ENCODE data around the gene WFDC1.

WFDC1 gene

DNA sequence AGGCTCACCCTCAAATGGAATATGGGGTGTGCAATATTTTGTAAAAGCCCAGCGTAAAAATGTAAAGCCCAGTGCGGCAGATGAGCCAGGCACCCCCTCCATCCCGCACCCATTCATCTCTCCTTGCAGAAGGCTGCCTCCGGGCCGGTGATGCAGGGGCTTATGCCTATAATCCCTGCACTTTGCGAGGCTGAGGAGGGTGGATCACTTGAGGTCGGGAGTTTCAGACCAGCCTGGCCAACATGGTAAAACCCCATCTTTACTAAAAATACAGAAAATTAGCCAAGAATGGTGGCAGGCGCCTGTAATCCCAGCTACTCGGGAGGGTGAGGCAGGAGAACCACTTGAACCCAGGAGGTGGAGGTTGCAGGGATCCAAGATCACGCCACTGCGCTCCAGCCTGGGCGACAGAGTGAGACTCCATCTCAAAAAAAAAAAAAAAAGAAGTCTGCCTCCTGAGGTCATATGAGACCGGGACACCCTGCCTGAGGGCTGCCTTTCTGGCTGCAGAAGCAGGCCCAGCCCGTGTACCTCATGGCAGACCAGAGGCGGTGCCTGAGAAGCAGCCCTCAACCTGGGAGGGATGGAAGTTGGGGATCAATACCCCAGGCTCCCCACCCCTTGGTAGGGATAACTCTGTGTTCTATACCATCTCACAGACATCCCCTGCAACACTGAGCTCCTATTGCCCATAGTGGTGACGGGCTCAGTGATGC, 56.2 kb downstream of the WFDC1 start:
- TF ChIP-seq, protein P1, sequence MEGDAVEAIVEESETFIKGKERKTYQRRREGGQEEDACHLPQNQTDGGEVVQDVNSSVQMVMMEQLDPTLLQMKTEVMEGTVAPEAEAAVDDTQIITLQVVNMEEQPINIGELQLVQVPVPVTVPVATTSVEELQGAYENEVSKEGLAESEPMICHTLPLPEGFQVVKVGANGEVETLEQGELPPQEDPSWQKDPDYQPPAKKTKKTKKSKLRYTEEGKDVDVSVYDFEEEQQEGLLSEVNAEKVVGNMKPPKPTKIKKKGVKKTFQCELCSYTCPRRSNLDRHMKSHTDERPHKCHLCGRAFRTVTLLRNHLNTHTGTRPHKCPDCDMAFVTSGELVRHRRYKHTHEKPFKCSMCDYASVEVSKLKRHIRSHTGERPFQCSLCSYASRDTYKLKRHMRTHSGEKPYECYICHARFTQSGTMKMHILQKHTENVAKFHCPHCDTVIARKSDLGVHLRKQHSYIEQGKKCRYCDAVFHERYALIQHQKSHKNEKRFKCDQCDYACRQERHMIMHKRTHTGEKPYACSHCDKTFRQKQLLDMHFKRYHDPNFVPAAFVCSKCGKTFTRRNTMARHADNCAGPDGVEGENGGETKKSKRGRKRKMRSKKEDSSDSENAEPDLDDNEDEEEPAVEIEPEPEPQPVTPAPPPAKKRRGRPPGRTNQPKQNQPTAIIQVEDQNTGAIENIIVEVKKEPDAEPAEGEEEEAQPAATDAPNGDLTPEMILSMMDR (IDR thresholded peaks at IDR 0.05; ENCODE audit: control extremely low read depth, extremely low read depth, low read depth, missing control alignments), result no peak
- CTCF ChIA-PET, result no interaction called here
- POLR2A ChIA-PET, result no interaction called here
- no peak for DNase-seq (ENCODE audit: extremely low spot score)

DNA sequence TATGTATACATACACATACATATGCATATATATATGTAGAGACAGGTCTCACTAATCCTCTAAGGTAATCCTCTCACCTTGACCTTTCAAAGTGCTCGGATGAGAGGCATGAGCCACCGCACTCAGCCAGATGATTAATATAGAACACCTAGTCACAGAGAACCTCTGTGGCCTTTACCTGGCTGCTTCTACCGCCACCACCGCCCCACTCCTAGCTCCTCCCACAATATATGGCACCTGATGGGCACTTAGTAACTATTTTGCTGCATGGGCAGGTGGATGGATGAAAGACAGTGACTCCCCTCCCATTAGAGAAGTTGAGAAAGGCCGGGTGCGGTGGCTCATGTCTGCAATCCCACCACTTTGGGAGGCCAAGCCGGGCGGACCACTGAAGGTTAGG, 57.0 kb downstream of the WFDC1 start:
- ChIA-PET POLR2A (no interaction called here), CTCF (no interaction called here)
- TF ChIP-seq, protein P1 (IDR thresholded peaks at IDR 0.05; ENCODE audit: control extremely low read depth, extremely low read depth, low read depth, missing control alignments), result no peak
- DNase-seq (ENCODE audit: extremely low spot score), result no peak

DNA sequence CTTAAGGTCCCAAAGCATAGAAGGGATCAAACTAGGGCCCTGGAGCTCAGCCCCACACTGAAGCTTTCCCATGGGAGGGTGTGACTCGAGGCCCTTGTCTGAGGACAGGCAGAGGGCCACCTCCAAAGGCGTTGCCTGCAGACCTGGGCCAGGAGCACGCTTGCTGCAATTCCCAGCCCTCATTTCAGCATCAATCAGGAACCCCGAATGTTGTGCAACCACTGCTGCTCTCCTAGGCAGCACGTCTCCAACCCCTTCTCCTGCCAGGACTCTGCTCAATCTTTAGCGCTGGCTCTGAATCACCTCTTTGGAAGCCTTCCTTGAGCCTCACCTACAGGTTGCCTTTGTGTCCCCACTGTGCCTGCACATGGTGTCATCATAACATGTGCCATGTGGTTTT, 59.6 kb downstream of the WFDC1 start:
- POLR2A ChIA-PET, result no interaction called here
- CTCF ChIA-PET, result no interaction called here
- no peak for DNase-seq (ENCODE audit: extremely low spot score)
- TF ChIP-seq, protein P1 (IDR thresholded peaks at IDR 0.05; ENCODE audit: control extremely low read depth, extremely low read depth, low read depth, missing control alignments), result no peak

DNA sequence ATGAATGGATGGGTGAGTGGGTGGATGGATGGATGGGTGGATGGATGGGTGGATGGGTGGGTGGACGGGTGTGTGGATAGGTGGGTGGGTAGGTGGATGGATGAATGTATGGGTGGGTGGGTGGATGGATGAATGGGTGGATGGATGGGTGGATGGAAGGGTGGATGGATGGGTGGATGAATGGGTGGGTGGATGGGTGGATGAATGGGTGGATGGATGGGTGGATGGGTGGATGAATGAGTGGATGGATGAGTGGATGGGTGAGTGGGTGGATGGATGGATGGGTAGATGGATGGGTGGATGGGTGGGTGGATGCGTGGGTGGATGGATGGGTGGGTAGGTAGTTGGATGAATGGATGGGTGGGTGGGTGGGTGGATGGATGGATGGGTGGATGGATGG, 60.5 kb downstream of the WFDC1 start:
- POLR2A ChIA-PET, result no interaction called here
- TF ChIP-seq, protein P1 (IDR thresholded peaks at IDR 0.05; ENCODE audit: control extremely low read depth, extremely low read depth, low read depth, missing control alignments), result no peak
- CTCF ChIA-PET, result no interaction called here
- DNase-seq (ENCODE audit: extremely low spot score), result no peak

DNA sequence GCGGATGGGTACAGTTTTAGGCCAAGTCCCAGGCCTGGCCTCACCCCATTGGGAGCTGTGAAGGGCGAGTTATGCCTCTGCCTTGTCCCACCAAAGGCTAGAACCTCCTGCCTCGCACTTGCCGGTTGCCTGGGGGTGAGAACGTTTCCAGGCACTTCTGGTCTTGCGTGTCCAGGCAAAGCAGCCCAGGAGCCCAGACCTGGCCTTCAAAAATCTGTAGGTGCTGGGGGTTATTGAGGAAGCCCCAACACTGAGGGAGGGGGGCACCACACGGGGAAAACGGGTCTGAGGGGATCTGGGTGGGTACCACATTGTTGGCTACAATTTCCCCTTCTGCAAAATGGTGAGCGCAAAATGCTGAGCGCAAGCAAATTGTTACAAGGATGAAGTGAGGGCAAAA, 61.5 kb downstream of the WFDC1 start:
- POLR2A ChIA-PET, result no interaction called here
- TF ChIP-seq, protein P1 (IDR thresholded peaks at IDR 0.05; ENCODE audit: control extremely low read depth, extremely low read depth, low read depth, missing control alignments), result no peak
- CTCF ChIA-PET, result no interaction called here
- no peak for DNase-seq (ENCODE audit: extremely low spot score)

DNA sequence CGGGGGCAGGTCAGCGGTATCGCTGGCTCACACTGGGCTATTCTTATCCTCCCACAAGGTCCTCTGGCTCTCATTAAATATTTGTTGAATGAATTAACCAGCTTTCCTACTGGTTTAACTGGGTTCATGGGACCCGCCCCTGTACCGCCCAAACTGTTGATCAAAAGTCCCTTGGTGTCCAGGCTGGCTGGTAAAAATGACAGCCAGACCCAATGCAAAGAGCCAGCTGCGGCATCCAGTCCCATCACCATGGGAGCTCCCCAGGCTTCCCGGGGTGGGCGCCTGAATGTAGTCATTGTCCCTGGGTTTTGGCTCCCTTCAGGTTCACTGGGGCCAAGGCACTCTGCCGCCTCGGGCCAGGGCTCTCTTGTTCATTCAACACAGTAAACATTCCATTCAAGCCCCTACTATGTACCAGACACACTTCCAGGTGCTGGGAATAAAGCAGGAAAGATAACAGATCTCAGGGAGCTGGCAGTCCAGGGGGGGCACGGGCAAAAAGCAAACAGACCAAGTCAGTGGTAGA, 62.0 kb downstream of the WFDC1 start:
- CTCF ChIA-PET, result no interaction called here
- POLR2A ChIA-PET, result no interaction called here
- no peak for DNase-seq (ENCODE audit: extremely low spot score)
- TF ChIP-seq, protein P1 (IDR thresholded peaks at IDR 0.05; ENCODE audit: control extremely low read depth, extremely low read depth, low read depth, missing control alignments), result no peak

Data from GM10248 (cell line).